K562 (cell line): ENCODE measurements around the gene TOM1L2. TPM values are rescaled to one million over a fixed set of nuclear protein-coding genes. Genes with fewer than 3 reads are reported as not detected.
A peak's percentile ranks its signal among the peaks of the same experiment; 100 is the strongest.

Experiments used
- ATF1 ChIP-seq, 2 experiments: fragments of 450-650 bp in 1 of 2; IDR thresholded peaks; 2 replicates each; pipeline ENCODE4 v1.6.1; 2016; ENCODE audit warnings: missing compliant biosample characterization in 1 of 2, missing genetic modification characterization in 1 of 2
- ATF7 ChIP-seq: fragments of 450-650 bp; IDR thresholded peaks from 2 replicates; pipeline ENCODE4 v1.7.1; 2014; ENCODE audit warnings: mild to moderate bottlenecking, moderate library complexity
- MAX ChIP-seq: sonication (generic); formaldehyde crosslinking; IDR thresholded peaks from 2 replicates; pipeline ENCODE4 v1.9.0; 2022; ENCODE audit warnings: mild to moderate bottlenecking, missing genetic modification reagents
- NFATC3 ChIP-seq: fragments of 450-650 bp; IDR thresholded peaks from 2 replicates; pipeline ENCODE4 v1.6.1; 2017; ENCODE audit warnings: mild to moderate bottlenecking
- POLR2AphosphoS5 ChIP-seq: IDR thresholded peaks from 2 replicates; pipeline ENCODE4 v1.6.1; 2011; ENCODE audit warnings: mild to moderate bottlenecking, low read depth, low read length, moderate library complexity; ENCODE audit not compliant: control insufficient read depth, insufficient read depth
- RBM22 ChIP-seq: fragments of 200-400 bp; formaldehyde crosslinking; IDR thresholded peaks from 2 replicates; pipeline ENCODE4 v1.6.1; 2018; ENCODE audit warnings: low read length, low read depth; ENCODE audit not compliant: poor library complexity, severe bottlenecking
- REST ChIP-seq, 2 experiments: fragments of 450-650 bp; formaldehyde crosslinking in 1 of 2; IDR thresholded peaks; 2 replicates each; pipeline versions ENCODE4 v1.4.0 to v1.6.1; 2014 to 2020; ENCODE audit warnings: mild to moderate bottlenecking in 2 of 2, borderline replicate concordance in 1 of 2, low read depth in 1 of 2
- SMC3 ChIP-seq: conservative IDR thresholded peaks from 2 replicates; pipeline ENCODE4 v1.6.1; 2011; ENCODE audit warnings: low read depth, low read length, improper control_type of control experiment; ENCODE audit not compliant: insufficient read depth
- ZBTB17 ChIP-seq: fragments of 450-650 bp; formaldehyde crosslinking; IDR thresholded peaks from 2 replicates; pipeline ENCODE4 v1.4.0; 2020; ENCODE audit warnings: mild to moderate bottlenecking
- ZBTB7A ChIP-seq: IDR thresholded peaks from 2 replicates; pipeline ENCODE4 v1.6.1; 2011; ENCODE audit warnings: low read depth, mild to moderate bottlenecking, low read length, moderate library complexity, borderline replicate concordance; ENCODE audit not compliant: control insufficient read depth
- ZNF436 ChIP-seq: fragments of 250-450, 450-650 bp; sonication (Bioruptor Pico); formaldehyde crosslinking; IDR thresholded peaks from 2 replicates; pipeline ENCODE4 v1.7.0; 2020; ENCODE audit warnings: mild to moderate bottlenecking
- ZNF592 ChIP-seq: fragments of 450-650 bp; IDR thresholded peaks from 2 replicates; pipeline ENCODE4 v1.6.1; 2017; ENCODE audit warnings: antibody characterized with exemption, mild to moderate bottlenecking
- polyA plus RNA-seq, 8 experiments: library from polyadenylated mRNA; depleted of rRNA in 4 of 8; stranded (reverse) in 5 of 8; unstranded in 3 of 8; fragments of >200 nt; fragmentation: Nextera tagmentation in 2 of 8; fragmentation: Illumina TruSeq in 1 of 8; extraction: Ambion mirVana in 2 of 8; extraction: Trizol in 1 of 8; gene quantifications; 2 replicates each; pipeline versions ENCODE4 v1.2.1 to v1.2.3, GENCODE V29; 2011 to 2014; ENCODE audit warnings: inconsistent platforms in 1 of 8, missing spikeins in 1 of 8
- total RNA-seq, 7 experiments: library from RNA; depleted of rRNA in 6 of 7; stranded (reverse); fragments of >200 nt in 6 of 7; fragmentation: Illumina TruSeq in 2 of 7; extraction: Trizol in 2 of 7; gene quantifications; 2 replicates each; pipeline versions ENCODE4 v1.2.1 to v1.2.3, GENCODE V29; 2011 to 2021; ENCODE audit warnings: low replicate concordance in 1 of 7

The TOM1L2 gene
- total and polyA plus RNA-seq, 9 of the 15 experiments (the other 6 are each of a cell fraction or from before 2014, with no cell fraction given): 0.07 to 6.0 (median 2.5) TPM

GRCh38 chr17:17812211-17813054, 159.8 kb downstream of the TOM1L2 start (continued):
- TF ChIP-seq REST (IDR thresholded peaks at IDR 0.05; ENCODE audit: borderline replicate concordance): peak; percentile 74
- no peak for TF ChIP-seq REST (CRISPR knock-in tag; IDR thresholded peaks at IDR 0.05; ENCODE audit: low read depth)
- peak; percentile 16; the same call in 1 of the 2 replicates for TF ChIP-seq POLR2AphosphoS5
- TF ChIP-seq ATF1 (CRISPR knock-in tag; IDR thresholded peaks at IDR 0.05): no peak
- 0 out of 2 replicates have a peak, but pooled peaks have one; percentile 19 for TF ChIP-seq ATF1 (tag; IDR thresholded peaks at IDR 0.05)
- peak; percentile 69 for TF ChIP-seq SMC3
- TF ChIP-seq RBM22: peak; percentile 95
- no peak for TF ChIP-seq NFATC3
- TF ChIP-seq ZBTB17 (CRISPR knock-in tag): peak; percentile 62; the same call in 1 of the 2 replicates
- TF ChIP-seq ZNF592: 0 out of 2 replicates have a peak, but pooled peaks have one; percentile 60
- TF ChIP-seq ZNF436 (CRISPR knock-in tag): no peak
- peak; percentile 45; the same call in 1 of the 2 replicates for TF ChIP-seq ZBTB7A
- 0 out of 2 replicates have a peak, but pooled peaks have one; percentile 20 for TF ChIP-seq ATF7
- TF ChIP-seq MAX (CRISPR knock-in tag): peak; percentile 60
